GM23338 (cell line): ENCODE results near the gene GRAMD1B. TPM values are rescaled to one million over a fixed set of nuclear protein-coding genes. Genes with fewer than 3 reads are reported as not detected.
"Not testable (repeated sequence)": the region's sequence is repeated elsewhere in the genome, so short reads cannot be mapped to it uniquely, and the experiment has no call there.

Experiments used
- ATAC-seq: fragments of 200-7000 bp; cut with Tn5 transposase; 3 replicates; pipeline ENCODE4 v1.9.1; 2020
- DNase-seq: peaks from one replicate; pipeline ENCODE4 v3.0.0-alpha.2; 2015; ENCODE audit warnings: low spot score
- H2AFZ ChIP-seq: fragments of 200-600 bp; sonication (generic); 2 replicates; pipeline ENCODE4 v1.8.0; 2016; ENCODE audit warnings: antibody characterized with exemption, mild to moderate bottlenecking, moderate library complexity
- H3F3A ChIP-seq: fragments of 200-600 bp; sonication (generic); replicated peaks from 2 replicates; pipeline ENCODE4 v1.8.0; 2017; ENCODE audit warnings: antibody characterized with exemption, mixed run types, low read depth
- H3K27ac ChIP-seq: fragments of 200-600 bp; sonication (generic); 2 replicates; pipeline ENCODE4 v1.6.1; 2016; ENCODE audit warnings: low read depth
- H3K27me3 ChIP-seq: fragments of 200-600 bp; sonication (generic); 2 replicates; pipeline ENCODE4 v1.8.0; 2016; ENCODE audit warnings: mild to moderate bottlenecking, mixed run types, moderate library complexity; ENCODE audit not compliant: insufficient read depth
- H3K36me3 ChIP-seq: fragments of 200-600 bp; sonication (generic); 2 replicates; pipeline ENCODE4 v1.8.0; 2016; ENCODE audit warnings: mild to moderate bottlenecking; ENCODE audit not compliant: insufficient read depth
- H3K4me1 ChIP-seq: fragments of 200-600 bp; sonication (generic); 2 replicates; pipeline ENCODE4 v1.8.0; 2016; ENCODE audit warnings: mild to moderate bottlenecking, moderate library complexity; ENCODE audit not compliant: insufficient read depth
- H3K4me2 ChIP-seq: fragments of 200-600 bp; sonication (generic); 2 replicates; pipeline ENCODE4 v1.7.1; 2017; ENCODE audit warnings: mixed run types
- H3K4me3 ChIP-seq: fragments of 200-600 bp; sonication (generic); 2 replicates; pipeline ENCODE4 v1.6.1; 2016; ENCODE audit warnings: mixed run types
- H3K79me2 ChIP-seq: fragments of 200-600 bp; sonication (generic); replicated peaks from 2 replicates; pipeline ENCODE4 v1.8.0; 2017; ENCODE audit warnings: mild to moderate bottlenecking; ENCODE audit not compliant: insufficient read depth
- H3K9me2 ChIP-seq: fragments of 200-600 bp; sonication (generic); 2 replicates; pipeline ENCODE4 v1.8.0; 2017; ENCODE audit not compliant: insufficient read depth
- H4K20me1 ChIP-seq: fragments of 200-600 bp; sonication (generic); replicated peaks from 2 replicates; pipeline ENCODE4 v1.8.0; 2017; ENCODE audit warnings: mild to moderate bottlenecking; ENCODE audit not compliant: insufficient read depth
- H3K27ac Mint-ChIP-seq: 2 replicates; pipeline ENCODE4 v1.8.0; 2020; ENCODE audit warnings: inconsistent platforms, mild to moderate bottlenecking, moderate library complexity, mixed read lengths
- H3K27me3 Mint-ChIP-seq: 3 replicates; pipeline ENCODE4 v1.8.0; 2022; ENCODE audit warnings: low read depth, mild to moderate bottlenecking, moderate library complexity, mixed read lengths, inconsistent platforms; ENCODE audit not compliant: insufficient read depth, poor library complexity
- H3K36me3 Mint-ChIP-seq: 3 replicates; pipeline ENCODE4 v1.8.0; 2021; ENCODE audit warnings: low read depth, mild to moderate bottlenecking, inconsistent platforms, moderate library complexity, mixed read lengths
- H3K4me1 Mint-ChIP-seq: 3 replicates; pipeline ENCODE4 v1.8.0; 2020; ENCODE audit warnings: mild to moderate bottlenecking, inconsistent platforms, mixed read lengths
- H3K4me3 Mint-ChIP-seq: 3 replicates; pipeline ENCODE4 v1.8.0; 2021; ENCODE audit warnings: moderate library complexity, mild to moderate bottlenecking, inconsistent platforms, mixed read lengths
- H3K9me3 Mint-ChIP-seq: 3 replicates; pipeline ENCODE4 v1.8.0; 2020; ENCODE audit warnings: moderate library complexity, mild to moderate bottlenecking, inconsistent platforms, mixed read lengths
- ETS1 ChIP-seq: IDR thresholded peaks from 2 replicates; pipeline ENCODE4 v1.6.1; 2016; ENCODE audit warnings: antibody characterized with exemption
- EZH2 ChIP-seq: fragments of 200-600 bp; sonication (generic); IDR thresholded peaks from one replicate; pipeline ENCODE4 v1.8.0; 2017; ENCODE audit warnings: antibody characterized with exemption, mild to moderate bottlenecking, low read depth; ENCODE audit not compliant: unreplicated experiment
- EZH2phosphoT487 ChIP-seq: fragments of 200-600 bp; sonication (generic); IDR thresholded peaks from one replicate; pipeline ENCODE4 v1.8.1; 2018; ENCODE audit warnings: antibody characterized with exemption; ENCODE audit not compliant: unreplicated experiment
- JUNB ChIP-seq: IDR thresholded peaks from one replicate; pipeline ENCODE4 v1.6.1; 2016; ENCODE audit warnings: antibody characterized with exemption; ENCODE audit not compliant: unreplicated experiment
- NANOG ChIP-seq: IDR thresholded peaks from 2 replicates; pipeline ENCODE4 v1.6.1; 2016; ENCODE audit warnings: antibody characterized with exemption, borderline replicate concordance
- REST ChIP-seq: IDR thresholded peaks from one replicate; pipeline ENCODE4 v1.6.1; 2018; ENCODE audit warnings: antibody characterized with exemption; ENCODE audit not compliant: unreplicated experiment
- STAT1 ChIP-seq: IDR thresholded peaks from one replicate; pipeline ENCODE4 v1.6.1; 2016; ENCODE audit warnings: antibody characterized with exemption; ENCODE audit not compliant: unreplicated experiment
- ZNF114 ChIP-seq: fragments of 250-450 bp; sonication (Bioruptor Pico); IDR thresholded peaks from 2 replicates; pipeline ENCODE4 v1.5.0; 2020; ENCODE audit warnings: mild to moderate bottlenecking, moderate library complexity
- polyA plus RNA-seq: library from polyadenylated mRNA; unstranded; fragments of >200 nt; fragmentation: Nextera tagmentation; extraction: Ambion mirVana; gene quantifications from 2 replicates; pipeline ENCODE4 v1.2.1, GENCODE V29; 2016
- total RNA-seq: library from RNA; depleted of rRNA; stranded (reverse); fragments of >200 nt; shearing (Covaris generic); gene quantifications from 2 replicates; pipeline ENCODE4 v1.2.3, GENCODE V29; 2014

GRAMD1B gene
- total and polyA plus RNA-seq, 2 experiments from 2014 or later = 3.7 to 24.3 TPM

GRCh38 chr11:123465667-123466066 lies 35.6 kb downstream of the GRAMD1B start:
- not testable (repeated sequence) for H3F3A ChIP-seq, H3K27ac ChIP-seq, H3K27ac Mint-ChIP-seq, H3K27me3 Mint-ChIP-seq, DNase-seq, H2AFZ ChIP-seq, H3K79me2 ChIP-seq, ATAC-seq, H3K9me2 ChIP-seq, H4K20me1 ChIP-seq, H3K4me1 ChIP-seq, H3K27me3 ChIP-seq, H3K4me1 Mint-ChIP-seq, H3K36me3 Mint-ChIP-seq, H3K9me3 Mint-ChIP-seq, H3K4me3 Mint-ChIP-seq, H3K4me2 ChIP-seq, H3K36me3 ChIP-seq, H3K4me3 ChIP-seq

GRCh38 chr11:123466172-123466571 lies 36.1 kb downstream of the GRAMD1B start:
- 0 out of 2 replicates have a peak overlapping the region, but pooled peaks have one; percentile 9 for H3K27ac ChIP-seq

GRCh38 chr11:123469089-123469488 lies 39.0 kb downstream of the GRAMD1B start:
- no peak overlapping the region for H3K27ac ChIP-seq
- H2AFZ ChIP-seq = no peak overlapping the region
- H3K4me1 Mint-ChIP-seq = 0 out of 3 replicates have a peak, but pooled peaks cover 3% of the 10 kb centered on the region
- no peak for TF ChIP-seq STAT1
- no peak for TF ChIP-seq REST
- no peak for TF ChIP-seq ETS1
- no peak for TF ChIP-seq EZH2
- no peak for TF ChIP-seq EZH2phosphoT487
- no peak for TF ChIP-seq JUNB
- no peak for TF ChIP-seq ZNF114
- TF ChIP-seq NANOG = no peak

More at GRCh38 chr11:123466172-123466571, 36.1 kb downstream of the GRAMD1B start:
- not testable (repeated sequence) for H3K4me3 ChIP-seq, H4K20me1 ChIP-seq, DNase-seq, H3F3A ChIP-seq, H3K79me2 ChIP-seq, H3K27me3 ChIP-seq, H3K36me3 ChIP-seq, H3K9me3 Mint-ChIP-seq, H2AFZ ChIP-seq, H3K27me3 Mint-ChIP-seq, H3K36me3 Mint-ChIP-seq, H3K4me2 ChIP-seq, H3K4me3 Mint-ChIP-seq, H3K4me1 Mint-ChIP-seq, H3K9me2 ChIP-seq, ATAC-seq, H3K4me1 ChIP-seq
- H3K27ac Mint-ChIP-seq = peak overlapping the region; percentile 63

More at GRCh38 chr11:123469089-123469488, 39.0 kb downstream of the GRAMD1B start:
- Histone ChIP-seq H3K4me3 (no peak overlapping the region), H3K4me2 (no peak overlapping the region), H3F3A (no peaks in the 10 kb centered on the region), H3K27me3 (no peaks in the 10 kb centered on the region), H3K4me1 (no peaks in the 10 kb centered on the region), H3K79me2 (no peaks in the 10 kb centered on the region), H3K9me2 (no peaks in the 10 kb centered on the region), H3K36me3 (no peaks in the 10 kb centered on the region), H4K20me1 (no peaks in the 10 kb centered on the region)
- H3K27me3 Mint-ChIP-seq = peaks cover 2% of the 10 kb centered on the region
- H3K36me3 Mint-ChIP-seq = no peaks in the 10 kb centered on the region
- no peak for ATAC-seq
- no peaks in the 10 kb centered on the region for H3K9me3 Mint-ChIP-seq
- no peak for DNase-seq
- H3K27ac Mint-ChIP-seq = no peak overlapping the region
- H3K4me3 Mint-ChIP-seq = no peak overlapping the region
